T-helper 1 cell (primary cell): ENCODE measurements around the gene ALG5.

Source experiments
- DNase-seq, 5 donors: peaks; one replicate each; pipeline ENCODE4 v3.0.0-alpha.2; 2012 to 2020

Gene ALG5

DNA sequence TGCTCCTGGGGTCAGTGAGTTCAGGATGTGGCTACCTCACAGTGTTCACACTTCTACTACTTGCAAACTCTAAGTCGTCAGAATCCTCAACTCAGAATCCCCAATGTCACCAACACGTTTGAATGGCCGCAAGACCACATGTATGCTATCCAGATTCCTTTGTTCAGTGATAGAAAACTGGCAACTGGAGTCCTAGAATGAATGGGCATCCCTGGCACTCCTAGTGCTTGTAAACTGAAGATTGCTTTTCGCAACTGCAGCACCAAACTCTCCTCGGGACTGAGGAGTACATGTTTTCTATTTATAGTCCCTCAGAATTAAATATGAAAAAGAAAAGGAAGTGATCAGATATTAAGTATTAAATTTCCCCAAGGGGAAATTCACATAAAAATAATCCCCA is 84.0 kb downstream of the ALG5 start:
- DNase-seq, result no peak

DNA sequence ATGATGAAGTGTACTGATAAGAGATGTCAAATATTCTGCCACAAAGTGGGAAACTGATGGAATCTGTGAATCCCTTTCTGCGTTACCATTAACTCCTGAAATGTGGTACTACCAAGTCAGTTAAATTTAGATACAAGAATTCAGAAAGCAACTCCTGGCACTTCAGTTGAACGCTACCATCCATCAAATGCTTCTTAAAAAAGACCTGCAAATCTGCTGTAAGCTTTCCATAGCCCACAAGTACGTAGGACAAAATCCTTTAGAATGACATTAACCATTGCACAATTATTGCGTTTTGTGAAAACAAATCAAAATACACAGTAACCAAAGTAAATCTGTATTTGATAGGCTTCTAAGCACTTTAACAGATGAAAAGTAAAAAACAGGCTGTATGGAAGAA is 84.5 kb downstream of the ALG5 start:
- no peak for DNase-seq

DNA sequence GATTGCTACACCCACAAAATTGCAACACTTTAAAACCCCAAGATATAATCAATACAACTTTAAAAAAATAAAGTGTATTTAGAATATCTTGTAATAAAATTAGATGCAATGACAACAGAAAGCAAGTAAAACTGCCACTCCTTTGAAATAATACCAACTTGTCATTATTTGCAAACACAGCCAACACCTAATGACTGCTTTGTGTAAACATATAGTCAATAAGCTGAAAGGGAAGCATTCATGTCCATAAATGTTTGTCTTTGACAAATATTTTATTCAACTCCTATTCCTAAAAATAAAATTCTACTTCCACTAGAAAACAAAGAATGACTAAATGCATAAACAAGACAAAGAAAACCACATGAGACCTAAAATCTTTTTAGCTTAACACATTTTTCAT is 85.7 kb downstream of the ALG5 start:
- no peak for DNase-seq

DNA sequence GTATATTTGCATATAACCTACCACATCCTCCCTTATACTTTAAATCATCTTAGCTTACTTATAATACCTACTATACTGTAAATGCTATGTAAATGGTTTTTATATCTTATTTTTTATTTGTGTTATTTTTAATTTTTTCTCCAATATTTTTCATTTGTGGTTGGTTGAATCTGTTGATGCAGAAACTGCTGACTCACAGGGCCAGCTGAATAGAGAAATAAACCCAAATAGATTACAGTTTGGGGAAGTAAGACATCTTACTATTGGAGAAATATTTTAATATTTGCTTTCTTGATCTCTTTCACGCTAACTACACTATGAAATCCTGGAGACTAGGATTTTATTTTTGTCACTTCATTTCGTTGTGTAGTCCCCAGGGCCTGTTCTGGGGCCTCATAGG is 86.2 kb downstream of the ALG5 start:
- no peak for DNase-seq

DNA sequence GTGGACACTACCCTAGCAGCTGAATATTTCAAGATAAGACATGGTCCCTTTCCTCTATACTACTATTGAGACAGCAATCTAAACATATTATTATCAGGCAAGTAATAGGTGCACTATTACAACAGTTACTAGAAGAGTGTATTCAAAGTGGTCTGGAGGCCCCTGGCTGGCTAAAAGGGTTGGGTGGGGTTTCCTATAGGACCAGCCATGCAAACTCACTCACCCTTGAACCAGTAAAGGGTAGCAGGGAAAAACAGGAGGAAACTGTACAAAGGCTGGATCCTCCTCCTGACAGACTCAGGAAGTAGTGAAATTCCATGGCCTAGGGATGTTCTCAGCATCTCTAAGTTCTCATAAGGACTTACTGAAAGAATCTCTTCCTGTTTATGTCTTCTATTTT is 86.8 kb downstream of the ALG5 start:
- DNase-seq, result no peak

DNA sequence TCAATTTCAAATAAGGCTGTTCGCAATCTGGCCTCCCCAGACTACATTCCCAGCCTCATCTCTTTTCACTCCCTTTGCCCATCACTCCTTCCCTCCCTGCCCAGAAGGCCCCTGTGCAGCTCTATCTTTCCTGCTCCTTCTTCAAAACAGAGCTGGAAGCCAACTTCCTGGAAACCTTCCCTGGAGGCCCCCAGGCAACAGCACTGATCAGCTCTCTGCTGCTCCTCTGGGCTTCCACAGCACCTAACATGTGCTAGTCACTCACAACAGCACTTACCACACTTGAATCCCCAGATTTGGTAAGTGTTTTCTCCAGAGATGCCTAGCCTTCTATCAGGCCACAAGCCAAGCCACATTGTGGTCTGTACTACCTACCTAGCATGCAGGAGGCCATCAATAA is 88.6 kb downstream of the ALG5 start:
- no peak for DNase-seq

DNA sequence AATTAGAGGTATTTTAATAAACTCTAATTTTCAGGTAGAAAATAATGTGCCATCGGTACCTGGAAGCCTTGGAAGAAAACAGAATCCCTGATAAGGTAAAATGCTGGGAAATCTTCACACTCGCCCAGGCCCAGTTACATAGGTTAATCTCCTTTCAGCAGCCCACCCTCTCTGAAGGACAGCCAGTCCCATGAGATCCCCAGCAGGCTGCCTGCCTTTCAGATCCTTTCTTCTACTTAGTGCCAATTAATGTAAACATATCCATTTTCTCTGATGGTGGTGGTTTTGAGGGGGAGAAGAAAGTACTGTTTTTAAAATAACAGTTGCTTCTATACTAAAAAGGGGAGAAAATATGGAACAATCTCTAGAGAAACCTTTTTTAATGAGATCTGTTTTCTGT is 91.3 kb downstream of the ALG5 start:
- DNase-seq, result no peak

DNA sequence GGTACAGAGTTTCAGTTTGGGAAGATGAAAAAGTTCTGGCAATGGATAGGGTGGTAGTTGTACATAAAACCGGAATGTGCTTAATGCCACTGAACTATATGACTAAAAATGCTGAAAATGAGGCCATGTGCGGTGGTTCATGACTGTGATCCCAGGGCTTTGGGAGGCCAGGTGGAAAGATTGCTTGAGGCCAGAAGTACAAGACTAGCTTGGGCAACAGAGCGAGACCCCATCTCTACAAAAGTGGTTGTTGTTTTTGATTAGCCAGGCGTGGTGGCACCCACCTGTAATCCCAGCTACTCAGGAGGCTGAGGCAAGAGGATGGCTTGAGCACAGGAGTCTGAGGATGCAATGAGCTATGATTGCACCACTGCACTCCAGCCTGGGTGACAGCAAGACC is 91.9 kb downstream of the ALG5 start:
- no peak for DNase-seq

DNA sequence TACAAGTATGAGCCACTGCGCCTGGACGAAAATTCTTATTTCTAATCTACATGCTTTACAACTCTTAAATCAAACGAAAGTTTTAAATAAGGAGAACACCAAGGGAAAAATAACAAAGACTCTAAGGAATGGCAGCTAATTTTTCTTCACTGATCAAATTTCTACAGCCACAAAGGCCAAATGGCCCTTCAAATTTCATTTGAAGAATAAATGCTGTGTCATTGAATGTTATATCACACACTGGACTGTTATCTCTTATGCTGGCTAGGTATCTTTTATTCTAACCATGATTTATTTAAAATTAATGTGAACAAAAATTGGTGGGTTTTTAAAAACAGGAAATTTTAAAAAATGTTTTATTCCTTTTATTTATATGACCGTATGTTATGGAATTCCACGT is 93.2 kb downstream of the ALG5 start:
- DNase-seq, result no peak

DNA sequence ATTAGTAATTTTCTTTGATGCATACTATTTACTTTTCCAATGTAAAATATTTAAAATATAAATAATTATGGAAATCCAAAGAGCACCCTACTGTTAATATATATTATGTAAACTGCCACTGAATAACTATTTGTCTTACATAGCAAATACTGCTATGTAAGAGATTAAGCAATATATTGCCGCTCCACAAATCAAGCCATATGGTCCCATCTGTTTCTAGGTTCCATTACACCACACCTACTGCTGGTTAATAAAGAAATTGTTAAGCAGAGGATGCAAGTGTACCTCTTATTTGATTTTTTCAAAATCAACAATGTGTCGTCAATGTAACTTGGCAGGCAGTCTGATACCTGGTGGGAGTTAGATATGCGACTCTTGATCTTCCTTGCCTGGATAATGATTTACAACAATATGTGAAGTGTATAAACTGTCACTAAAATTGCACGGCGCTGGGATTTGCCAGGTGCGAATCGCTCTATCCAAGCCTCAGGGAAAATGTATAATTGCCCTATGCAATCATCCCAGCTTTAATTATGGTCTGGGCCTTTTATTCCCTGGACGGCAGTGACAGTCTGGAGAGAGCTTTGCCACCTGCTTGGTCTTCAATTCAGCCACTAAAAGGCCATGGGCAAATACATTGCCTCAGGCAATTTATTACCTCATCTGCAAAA is 95.1 kb downstream of the ALG5 start:
- DNase-seq, result no peak
